ENCODE results near the gene SEC63. TPM values are rescaled to one million over a fixed set of nuclear protein-coding genes. Genes with fewer than 3 reads are reported as not detected.
"Not testable (repeated sequence)": the region's sequence is repeated elsewhere in the genome, so short reads cannot be mapped to it uniquely, and the experiment has no call there.

The SEC63 gene
- total and polyA plus RNA-seq, 2 donors (not counting 1 experiment from before 2014, with no cell fraction given), result 34.2 to 82.7 TPM

DNA sequence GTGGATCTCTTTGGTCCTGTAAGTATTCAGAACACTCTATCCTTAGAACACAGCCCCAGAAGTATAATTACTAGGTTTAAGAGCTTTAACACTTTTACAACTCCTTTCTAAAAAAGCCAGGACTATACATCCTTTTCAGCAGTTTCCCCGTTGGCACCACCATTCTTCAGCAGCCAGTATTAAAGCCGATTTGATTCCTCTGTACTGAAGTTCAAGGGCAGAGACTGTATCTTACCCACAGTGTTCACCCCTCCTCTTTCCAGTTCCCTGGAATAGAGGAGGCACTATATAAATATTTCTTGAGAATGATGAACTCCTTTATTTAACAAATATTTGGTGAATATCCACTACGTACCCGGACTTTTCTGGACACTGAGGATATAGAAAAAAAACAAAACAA, 15.9 kb downstream of the SEC63 start:
- no peak overlapping the region for H3K27ac ChIP-seq (ENCODE audit: insufficient read depth, low read length)
- H3K4me1 ChIP-seq (ENCODE audit: control insufficient read depth, extremely low read depth, insufficient read depth, low read length), result no peaks in the 10 kb centered on the region
- TF ChIP-seq EZH2 (IDR thresholded peaks at IDR 0.05; ENCODE audit: low read length, missing control alignments), result no peak
- TF ChIP-seq, protein P1, sequence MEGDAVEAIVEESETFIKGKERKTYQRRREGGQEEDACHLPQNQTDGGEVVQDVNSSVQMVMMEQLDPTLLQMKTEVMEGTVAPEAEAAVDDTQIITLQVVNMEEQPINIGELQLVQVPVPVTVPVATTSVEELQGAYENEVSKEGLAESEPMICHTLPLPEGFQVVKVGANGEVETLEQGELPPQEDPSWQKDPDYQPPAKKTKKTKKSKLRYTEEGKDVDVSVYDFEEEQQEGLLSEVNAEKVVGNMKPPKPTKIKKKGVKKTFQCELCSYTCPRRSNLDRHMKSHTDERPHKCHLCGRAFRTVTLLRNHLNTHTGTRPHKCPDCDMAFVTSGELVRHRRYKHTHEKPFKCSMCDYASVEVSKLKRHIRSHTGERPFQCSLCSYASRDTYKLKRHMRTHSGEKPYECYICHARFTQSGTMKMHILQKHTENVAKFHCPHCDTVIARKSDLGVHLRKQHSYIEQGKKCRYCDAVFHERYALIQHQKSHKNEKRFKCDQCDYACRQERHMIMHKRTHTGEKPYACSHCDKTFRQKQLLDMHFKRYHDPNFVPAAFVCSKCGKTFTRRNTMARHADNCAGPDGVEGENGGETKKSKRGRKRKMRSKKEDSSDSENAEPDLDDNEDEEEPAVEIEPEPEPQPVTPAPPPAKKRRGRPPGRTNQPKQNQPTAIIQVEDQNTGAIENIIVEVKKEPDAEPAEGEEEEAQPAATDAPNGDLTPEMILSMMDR (conservative IDR thresholded peaks at IDR 0.05 in 1 of 2, IDR thresholded peaks at IDR 0.05 in 1 of 2; ENCODE audit: low read depth in 1 of 2, low read length in 2 of 2), result no peak
- no peak overlapping the region for H2AFZ ChIP-seq (ENCODE audit: low read length)
- no peaks in the 10 kb centered on the region for H3K36me3 ChIP-seq (ENCODE audit: control insufficient read depth, insufficient read depth, low read length)
- H3K4me2 ChIP-seq (ENCODE audit: extremely low read depth, insufficient read depth, low read length), result no peak overlapping the region
- no peak overlapping the region for H3K9ac ChIP-seq (ENCODE audit: insufficient read depth, low read length)
- H3K9me3 ChIP-seq (ENCODE audit: control insufficient read depth, insufficient read depth, low read depth, low read length), result no peaks in the 10 kb centered on the region
- H3K4me3 ChIP-seq (replicated peaks in 1 of 4; ENCODE audit: control extremely low read depth in 1 of 4, insufficient read depth in 1 of 4, low read depth in 3 of 4, low read length in 4 of 4), result no peak overlapping the region
- peaks cover 74% of the 10 kb centered on the region for H3K79me2 ChIP-seq (ENCODE audit: control insufficient read depth, insufficient read depth, low read length)
- H3K27me3 ChIP-seq (ENCODE audit: control insufficient read depth, insufficient read depth, low read length), result no peaks in the 10 kb centered on the region
- peaks cover 2% of the 10 kb centered on the region for H4K20me1 ChIP-seq (ENCODE audit: control insufficient read depth, extremely low read depth, insufficient read depth, low read length)
- DNase-seq (ENCODE audit: low read depth in 2 of 2), result no peak

DNA sequence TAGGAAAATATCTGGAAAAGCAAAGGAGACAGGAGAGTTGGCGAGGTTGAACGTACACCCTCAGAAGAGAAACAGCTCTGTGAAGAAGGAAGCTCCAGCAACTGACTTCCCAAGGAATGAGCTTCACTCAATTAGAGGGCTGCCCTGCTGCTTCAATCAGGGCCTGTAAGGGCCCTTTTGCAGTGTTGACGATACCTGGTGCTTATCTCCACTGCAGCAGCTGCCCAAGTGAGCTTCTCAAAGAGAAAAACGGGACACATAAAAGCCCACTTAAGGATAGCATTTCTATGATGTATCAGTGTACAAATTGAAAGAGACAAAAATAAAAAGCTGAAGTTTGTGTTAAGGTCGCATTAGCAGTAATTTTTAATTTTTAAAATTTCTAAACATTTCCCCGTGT, 16.4 kb downstream of the SEC63 start:
- Histone ChIP-seq H3K27me3 (ENCODE audit: control insufficient read depth, insufficient read depth, low read length) (no peaks in the 10 kb centered on the region), H2AFZ (ENCODE audit: low read length) (no peak overlapping the region), H3K4me1 (ENCODE audit: control insufficient read depth, extremely low read depth, insufficient read depth, low read length) (no peaks in the 10 kb centered on the region), H3K9me3 (ENCODE audit: control insufficient read depth, insufficient read depth, low read depth, low read length) (no peaks in the 10 kb centered on the region), H3K9ac (ENCODE audit: insufficient read depth, low read length) (no peak overlapping the region), H3K27ac (ENCODE audit: insufficient read depth, low read length) (no peak overlapping the region), H3K4me3 (replicated peaks in 1 of 4; ENCODE audit: control extremely low read depth in 1 of 4, insufficient read depth in 1 of 4, low read depth in 3 of 4, low read length in 4 of 4) (no peak overlapping the region), H4K20me1 (ENCODE audit: control insufficient read depth, extremely low read depth, insufficient read depth, low read length) (peaks cover 2% of the 10 kb centered on the region), H3K79me2 (ENCODE audit: control insufficient read depth, insufficient read depth, low read length) (peaks cover 72% of the 10 kb centered on the region), H3K36me3 (ENCODE audit: control insufficient read depth, insufficient read depth, low read length) (no peaks in the 10 kb centered on the region), H3K4me2 (ENCODE audit: extremely low read depth, insufficient read depth, low read length) (no peak overlapping the region)
- DNase-seq (ENCODE audit: low read depth in 2 of 2), result no peak
- TF ChIP-seq, protein P1 (conservative IDR thresholded peaks at IDR 0.05 in 1 of 2, IDR thresholded peaks at IDR 0.05 in 1 of 2; ENCODE audit: low read depth in 1 of 2, low read length in 2 of 2), result no peak
- no peak for TF ChIP-seq EZH2 (IDR thresholded peaks at IDR 0.05; ENCODE audit: low read length, missing control alignments)

DNA sequence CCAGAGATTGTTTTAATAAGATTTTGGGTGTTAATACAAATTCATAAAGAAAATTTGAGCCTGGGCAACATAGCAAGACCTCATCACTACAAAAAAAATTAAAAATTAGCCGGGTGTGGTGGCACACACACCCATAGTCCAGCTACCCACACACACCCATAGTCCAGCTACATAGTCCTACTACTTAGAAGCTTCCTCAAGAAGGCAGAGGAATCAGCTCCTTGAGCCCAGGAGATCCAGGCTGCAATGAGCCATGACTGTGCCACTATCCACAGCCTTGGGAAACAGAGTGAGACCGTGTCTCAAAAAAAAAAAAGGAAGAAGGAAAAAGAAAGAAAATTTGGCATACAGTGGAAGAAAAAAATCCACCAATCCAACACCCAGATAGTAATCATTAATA, 16.8 kb downstream of the SEC63 start:
- Histone ChIP-seq H3K4me3 (replicated peaks in 1 of 4; ENCODE audit: control extremely low read depth in 1 of 4, insufficient read depth in 1 of 4, low read depth in 3 of 4, low read length in 4 of 4) (no peak overlapping the region), H3K9me3 (ENCODE audit: control insufficient read depth, insufficient read depth, low read depth, low read length) (no peaks in the 10 kb centered on the region), H3K4me1 (ENCODE audit: control insufficient read depth, extremely low read depth, insufficient read depth, low read length) (no peaks in the 10 kb centered on the region), H3K27me3 (ENCODE audit: control insufficient read depth, insufficient read depth, low read length) (no peaks in the 10 kb centered on the region), H3K27ac (ENCODE audit: insufficient read depth, low read length) (no peak overlapping the region), H3K4me2 (ENCODE audit: extremely low read depth, insufficient read depth, low read length) (no peak overlapping the region), H3K9ac (ENCODE audit: insufficient read depth, low read length) (no peak overlapping the region), H4K20me1 (ENCODE audit: control insufficient read depth, extremely low read depth, insufficient read depth, low read length) (peaks cover 2% of the 10 kb centered on the region), H2AFZ (ENCODE audit: low read length) (no peak overlapping the region), H3K36me3 (ENCODE audit: control insufficient read depth, insufficient read depth, low read length) (no peaks in the 10 kb centered on the region), H3K79me2 (ENCODE audit: control insufficient read depth, insufficient read depth, low read length) (peaks cover 70% of the 10 kb centered on the region)
- no peak for DNase-seq (ENCODE audit: low read depth in 2 of 2)
- TF ChIP-seq, protein P1 (conservative IDR thresholded peaks at IDR 0.05 in 1 of 2, IDR thresholded peaks at IDR 0.05 in 1 of 2; ENCODE audit: low read depth in 1 of 2, low read length in 2 of 2), result no peak
- TF ChIP-seq EZH2 (IDR thresholded peaks at IDR 0.05; ENCODE audit: low read length, missing control alignments), result no peak

DNA sequence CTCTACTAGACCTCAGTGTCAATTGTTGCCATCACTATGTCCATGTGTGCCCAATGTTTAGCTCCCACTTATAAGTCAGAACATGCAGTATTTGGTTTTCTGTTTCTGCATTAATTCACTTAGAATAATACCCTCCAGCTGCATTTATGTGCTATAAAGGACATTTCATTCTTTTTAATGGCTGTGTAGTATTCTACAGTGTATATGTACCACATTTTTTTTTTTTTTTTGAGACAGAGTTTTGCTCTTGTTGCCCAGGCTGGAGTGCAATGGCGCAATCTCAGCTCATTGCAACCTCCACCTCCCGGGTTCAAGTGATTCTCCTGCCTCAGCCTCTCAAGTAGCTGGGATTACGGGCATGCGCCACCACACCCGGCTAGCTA, 21.1 kb downstream of the SEC63 start:
- not testable (repeated sequence) for H3K4me2 ChIP-seq (ENCODE audit: extremely low read depth, insufficient read depth, low read length); H3K4me3 ChIP-seq (replicated peaks in 1 of 4; ENCODE audit: control extremely low read depth in 1 of 4, insufficient read depth in 1 of 4, low read depth in 3 of 4, low read length in 4 of 4); H3K4me1 ChIP-seq (ENCODE audit: control insufficient read depth, extremely low read depth, insufficient read depth, low read length); H3K27ac ChIP-seq (ENCODE audit: insufficient read depth, low read length); H4K20me1 ChIP-seq (ENCODE audit: control insufficient read depth, extremely low read depth, insufficient read depth, low read length); DNase-seq (ENCODE audit: low read depth in 2 of 2); H3K27me3 ChIP-seq (ENCODE audit: control insufficient read depth, insufficient read depth, low read length); H3K9ac ChIP-seq (ENCODE audit: insufficient read depth, low read length); H2AFZ ChIP-seq (ENCODE audit: low read length); H3K36me3 ChIP-seq (ENCODE audit: control insufficient read depth, insufficient read depth, low read length); H3K9me3 ChIP-seq (ENCODE audit: control insufficient read depth, insufficient read depth, low read depth, low read length)
- H3K79me2 ChIP-seq (ENCODE audit: control insufficient read depth, insufficient read depth, low read length), result peaks cover 49% of the 10 kb centered on the region

Data from fibroblast of lung (primary cell).